ENCODE results near the gene TSPAN17.
"Not testable (repeated sequence)": the region's sequence is repeated elsewhere in the genome, so short reads cannot be mapped to it uniquely, and the experiment has no call there.

Gene TSPAN17

GRCh38 chr5:176687247-176687646 is 40.0 kb downstream of the TSPAN17 start:
- no peak for DNase-seq

GRCh38 chr5:176687881-176688280 is 40.6 kb downstream of the TSPAN17 start:
- DNase-seq, result no peak

- no peak for DNase-seq
Measured at GRCh38 chr5:176690911-176691310, 43.6 kb downstream of the TSPAN17 start.

GRCh38 chr5:176691524-176691923 is 44.2 kb downstream of the TSPAN17 start:
- DNase-seq, result no peak

GRCh38 chr5:176692326-176692725 is 45.0 kb downstream of the TSPAN17 start:
- DNase-seq, result no peak

- DNase-seq, result no peak
Measured at GRCh38 chr5:176692839-176693476, 45.7 kb downstream of the TSPAN17 start.

- DNase-seq, result no peak
Measured at GRCh38 chr5:176693477-176693851, 46.2 kb downstream of the TSPAN17 start.

- DNase-seq, result no peak
Measured at GRCh38 chr5:176694146-176694545, 46.9 kb downstream of the TSPAN17 start.

- no peak for DNase-seq
Measured at GRCh38 chr5:176694631-176695030, 47.3 kb downstream of the TSPAN17 start.

- DNase-seq, result no peak
Measured at GRCh38 chr5:176695073-176695472, 47.8 kb downstream of the TSPAN17 start.

- no peak for DNase-seq
Measured at GRCh38 chr5:176697267-176697933, 50.1 kb downstream of the TSPAN17 start.

GRCh38 chr5:176697934-176698538 is 50.8 kb downstream of the TSPAN17 start:
- DNase-seq, result peak; percentile 77

- DNase-seq, result not testable (repeated sequence)
Measured at GRCh38 chr5:176699446-176699845, 52.2 kb downstream of the TSPAN17 start.

GRCh38 chr5:176700239-176700847 is 53.1 kb downstream of the TSPAN17 start:
- peak; percentile 58 for DNase-seq

- no peak for DNase-seq
Measured at GRCh38 chr5:176702671-176703641, 55.7 kb downstream of the TSPAN17 start.

GRCh38 chr5:176703857-176704256 is 56.6 kb downstream of the TSPAN17 start:
- DNase-seq, result no peak

GRCh38 chr5:176704355-176704754 is 57.1 kb downstream of the TSPAN17 start:
- no peak for DNase-seq

GRCh38 chr5:176704817-176705216 is 57.5 kb downstream of the TSPAN17 start:
- DNase-seq, result no peak

All from NCI-H1694 (cell line).